AG09319 (cell line): ENCODE data around the gene TBC1D14.

ENCODE experiments used
- DNase-seq: peaks from one replicate; pipeline ENCODE4 v3.0.0-alpha.2; 2010; ENCODE audit warnings: low read depth; ENCODE audit errors: extremely low read depth
- CTCF ChIP-seq: IDR thresholded peaks from 2 replicates; pipeline ENCODE4 v1.5.1; 2011; ENCODE audit warnings: low read depth, mild to moderate bottlenecking, inconsistent platforms, low read length, moderate library complexity

The TBC1D14 gene

DNA sequence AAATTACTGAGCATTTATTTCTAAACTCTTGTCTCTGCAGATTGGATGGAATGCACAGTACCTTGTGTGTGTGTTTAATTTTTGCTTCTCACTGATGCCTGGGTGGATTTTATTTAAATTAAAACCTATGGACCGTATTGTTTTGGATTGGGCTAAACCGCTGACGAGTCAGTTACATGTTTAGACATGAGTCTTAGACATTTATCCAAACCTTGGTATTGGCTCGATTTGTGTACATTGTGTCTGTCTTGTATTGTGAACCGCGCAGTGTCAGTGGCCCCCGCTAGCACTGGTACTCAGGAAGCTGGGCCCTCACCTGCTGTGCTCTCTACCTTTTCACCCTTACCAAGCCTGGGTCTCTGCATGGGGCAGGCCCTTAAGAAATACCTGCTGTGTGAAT lies 92.7 kb downstream of the TBC1D14 start:
- no peak for TF ChIP-seq CTCF
- DNase-seq, result no peak

DNA sequence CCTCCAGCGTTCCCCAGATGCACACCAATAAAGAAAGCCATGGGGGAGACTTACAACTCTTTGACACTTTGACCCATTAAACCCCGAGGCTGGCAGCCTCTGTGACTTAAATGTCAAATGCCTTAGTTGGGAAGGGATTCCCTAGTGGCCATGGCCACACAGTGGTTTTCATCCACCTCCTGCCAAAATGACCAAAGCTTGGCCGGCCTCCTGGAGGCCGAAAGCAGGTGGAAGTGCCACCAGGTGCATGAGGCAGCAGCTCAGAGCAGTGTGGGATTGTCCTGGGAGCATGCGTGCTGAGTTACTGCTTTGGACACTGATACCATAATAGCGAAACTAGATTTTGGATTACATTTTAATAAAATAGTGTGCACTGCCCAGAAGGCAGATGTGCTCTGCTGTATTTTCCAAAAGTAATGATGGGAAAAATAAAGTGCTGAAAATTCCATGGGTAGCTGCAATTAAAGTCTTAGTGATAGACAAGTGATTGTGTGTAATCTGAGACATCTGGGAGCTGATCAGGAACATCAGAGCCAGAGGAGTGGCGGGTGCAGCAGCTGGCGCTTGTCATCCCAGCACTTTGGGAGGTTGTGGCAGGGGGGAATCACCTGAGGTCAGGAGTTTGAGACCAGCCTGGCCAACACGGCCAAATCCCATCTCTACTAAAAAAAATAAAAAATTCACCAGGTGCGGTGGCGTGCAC lies 93.7 kb downstream of the TBC1D14 start:
- no peak for TF ChIP-seq CTCF

DNA sequence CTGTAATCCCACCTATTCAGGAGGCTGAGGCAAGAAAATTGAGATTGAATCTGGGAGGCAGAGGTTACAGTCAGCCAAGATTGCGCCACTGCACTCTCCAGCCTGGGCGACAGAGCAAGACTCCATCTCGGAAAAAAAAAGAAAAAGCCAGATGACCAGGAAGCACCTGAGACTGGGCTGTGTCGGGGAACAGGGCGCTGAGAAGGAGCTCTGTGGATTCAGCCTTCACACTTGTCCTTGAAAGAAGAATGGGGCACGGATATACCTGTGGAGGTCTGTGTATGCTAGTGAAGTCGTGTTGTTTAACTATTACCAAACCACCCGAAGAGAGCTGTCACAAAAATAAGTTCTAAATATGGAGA lies 94.2 kb downstream of the TBC1D14 start:
- DNase-seq, result no peak
- no peak for TF ChIP-seq CTCF

More for the DNA sequence above, 93.7 kb downstream of the TBC1D14 start:
- DNase-seq, result no peak

GRCh38 chr4:7004331-7004730 lies 94.7 kb downstream of the TBC1D14 start:
- DNase-seq, result no peak
- TF ChIP-seq CTCF, result no peak

DNA sequence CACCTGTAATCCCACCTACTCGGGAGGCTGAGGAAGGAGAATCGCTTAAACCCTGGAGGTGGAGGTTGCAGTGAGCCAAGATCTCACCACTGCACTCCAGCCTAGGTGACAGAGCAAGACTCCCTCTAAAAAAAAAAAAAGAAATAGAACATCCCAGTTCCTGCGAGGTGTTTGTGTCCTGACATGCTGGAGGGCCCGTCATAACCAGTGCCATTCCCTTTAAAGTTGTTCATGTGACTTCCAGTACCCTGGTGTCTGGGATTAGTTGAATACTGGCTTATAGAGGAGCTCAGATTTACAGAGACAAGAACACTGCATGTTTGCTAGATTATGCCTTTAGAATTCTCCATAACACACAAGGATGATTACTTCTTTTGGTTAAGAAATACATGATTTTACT lies 95.9 kb downstream of the TBC1D14 start:
- no peak for TF ChIP-seq CTCF
- DNase-seq, result no peak

GRCh38 chr4:7006411-7006810 lies 96.8 kb downstream of the TBC1D14 start:
- no peak for DNase-seq
- TF ChIP-seq CTCF, result no peak

GRCh38 chr4:7007142-7007907 lies 97.7 kb downstream of the TBC1D14 start:
- DNase-seq, result no peak
- no peak for TF ChIP-seq CTCF
